ENCODE measurements around the gene ZDHHC14. TPM values are rescaled to one million over a fixed set of nuclear protein-coding genes. Genes with fewer than 3 reads are reported as not detected.

The ZDHHC14 gene
- polyA plus RNA-seq, 2 of the 4 experiments (the other 2 are of a cell fraction), result 2.2 to 2.8 TPM

GRCh38 chr6:157492249-157492648 is 111.3 kb downstream of the ZDHHC14 start (continued):
- TF ChIP-seq BCL3 (IDR thresholded peaks at IDR 0.05), result no peak
- TF ChIP-seq POLR2AphosphoS2 (conservative IDR thresholded peaks at IDR 0.05; ENCODE audit: low read length), result no peak
- TF ChIP-seq HOXB13 (CRISPR knock-in tag; IDR thresholded peaks at IDR 0.05; ENCODE audit: low read depth), result no peak
- no peak for TF ChIP-seq RCOR1 (IDR thresholded peaks at IDR 0.05; ENCODE audit: low read depth, low read length)

- ChIA-PET POLR2A (no interaction called here), CTCF (no interaction called here)
- DNase-seq (ENCODE audit: low read depth in 1 of 2, low spot score in 1 of 2), result no peak
- FAIRE-seq, result no peak
- Histone ChIP-seq H3K4me3 (no peak overlapping the region), H3K9me3 (no peaks in the 10 kb centered on the region), H3K4me1 (no peaks in the 10 kb centered on the region), H3K27ac (no peak overlapping the region), H3K4me2 (no peak overlapping the region)
- WGBS (ENCODE audit: missing lambda C conversion rate), result 100% methylated on average over 3 of the region's 3 CpGs
- TF ChIP-seq NFE2L2 (conservative IDR thresholded peaks at IDR 0.05; ENCODE audit: low read length), result no peak
- ATAC-seq, result no peak
Measured at GRCh38 chr6:157492741-157493140, 111.8 kb downstream of the ZDHHC14 start.

GRCh38 chr6:157493173-157493572 is 112.2 kb downstream of the ZDHHC14 start:
- Histone ChIP-seq H3K4me1 (no peaks in the 10 kb centered on the region), H3K4me2 (no peak overlapping the region), H3K27ac (no peak overlapping the region), H3K9me3 (no peaks in the 10 kb centered on the region), H3K4me3 (no peak overlapping the region)
- no peak for DNase-seq (ENCODE audit: low read depth in 1 of 2, low spot score in 1 of 2)
- 79% methylated on average over 11 of the region's 11 CpGs for WGBS (ENCODE audit: missing lambda C conversion rate)
- CTCF ChIA-PET, result no interaction called here
- no peak for ATAC-seq
- FAIRE-seq, result no peak
- TF ChIP-seq EHF (CRISPR knock-in tag; IDR thresholded peaks at IDR 0.05) (no peak), ZC3H11A (IDR thresholded peaks at IDR 0.05) (no peak), HOXB5 (CRISPR knock-in tag; IDR thresholded peaks at IDR 0.05) (no peak), HMGXB4 (CRISPR knock-in tag; IDR thresholded peaks at IDR 0.05; ENCODE audit: borderline replicate concordance) (no peak), MAX (IDR thresholded peaks at IDR 0.05) (no peak), SMC3 (IDR thresholded peaks at IDR 0.05) (no peak), EHMT2 (IDR thresholded peaks at IDR 0.05; ENCODE audit: low read depth) (no peak), E2F6 (IDR thresholded peaks at IDR 0.05; ENCODE audit: borderline replicate concordance, low read depth) (no peak), ATOH8 (CRISPR knock-in tag; IDR thresholded peaks at IDR 0.05; ENCODE audit: low read depth) (no peak), NFE2L2 (conservative IDR thresholded peaks at IDR 0.05; ENCODE audit: low read length) (no peak), CHD4 (IDR thresholded peaks at IDR 0.05; ENCODE audit: borderline replicate concordance) (no peak), NR3C1 (IDR thresholded peaks at IDR 0.05) (no peak), HOXB13 (CRISPR knock-in tag; IDR thresholded peaks at IDR 0.05; ENCODE audit: low read depth) (no peak), PHF8 (IDR thresholded peaks at IDR 0.05; ENCODE audit: borderline replicate concordance, low read depth) (no peak), ELK1 (IDR thresholded peaks at IDR 0.05; ENCODE audit: low read depth, low read length) (no peak), ZSCAN20 (CRISPR knock-in tag; IDR thresholded peaks at IDR 0.05) (no peak), FOSB (CRISPR knock-in tag; IDR thresholded peaks at IDR 0.05) (no peak), TFCP2L1 (CRISPR knock-in tag; IDR thresholded peaks at IDR 0.05) (no peak), ZNF302 (CRISPR knock-in tag; IDR thresholded peaks at IDR 0.05) (no peak), CTCF (IDR thresholded peaks at IDR 0.05) (no peak)
- POLR2A ChIA-PET, result no interaction called here

Data from A549 (cell line).